Keratinocyte (primary cell): ENCODE results near the gene GSN. TPM values are rescaled to one million over a fixed set of nuclear protein-coding genes. Genes with fewer than 3 reads are reported as not detected.

Source experiments
- DNase-seq: peaks from one replicate; pipeline ENCODE4 v3.0.0-alpha.2; 2011; ENCODE audit warnings: low read depth, missing footprints, low spot score
- FAIRE-seq: peaks from 2 replicates; lab custom pipeline; 2011; peaks lifted over from hg19 to GRCh38; lab: Jason Lieb, UNC
- H2AFZ ChIP-seq: 2 replicates; pipeline ENCODE4 v1.6.0; 2012; ENCODE audit warnings: low read length, control low read depth, inconsistent platforms; ENCODE audit not compliant: control insufficient read depth
- H3K27ac ChIP-seq: 2 replicates; pipeline ENCODE4 v1.5.1; 2011; ENCODE audit warnings: low read length; ENCODE audit not compliant: control insufficient read depth, insufficient read depth
- H3K27me3 ChIP-seq: 3 replicates; pipeline ENCODE4 v1.6.0; 2011; ENCODE audit warnings: low read length; ENCODE audit not compliant: control insufficient read depth, insufficient read depth; ENCODE audit errors: extremely low read depth
- H3K36me3 ChIP-seq, 2 experiments: 2 replicates in 1 of 2; 3 replicates in 1 of 2; pipeline ENCODE4 v1.5.1; 2011; ENCODE audit warnings: low read length in 2 of 2, mild to moderate bottlenecking in 1 of 2; ENCODE audit not compliant: control insufficient read depth in 2 of 2, insufficient read depth in 2 of 2; ENCODE audit errors: extremely low read depth in 1 of 2
- H3K4me1 ChIP-seq: 3 replicates; pipeline ENCODE4 v1.5.1; 2011; ENCODE audit warnings: low read length; ENCODE audit not compliant: control insufficient read depth, insufficient read depth; ENCODE audit errors: extremely low read depth
- H3K4me2 ChIP-seq: 3 replicates; pipeline ENCODE4 v1.6.0; 2011; ENCODE audit warnings: low read depth, low read length; ENCODE audit not compliant: control insufficient read depth, insufficient read depth; ENCODE audit errors: extremely low read depth
- H3K4me3 ChIP-seq, 3 experiments: fragments of 200-600 bp in 1 of 3; sonication (generic) in 1 of 3; 2 replicates in 2 of 3; 3 replicates in 1 of 3; pipeline ENCODE4 v1.5.1; 2011 to 2016; ENCODE audit warnings: low read length in 3 of 3, mild to moderate bottlenecking in 3 of 3, control low read depth in 2 of 3, inconsistent platforms in 1 of 3, low read depth in 1 of 3, mixed read lengths in 1 of 3, mixed run types in 1 of 3, moderate library complexity in 1 of 3; ENCODE audit not compliant: control insufficient read depth in 2 of 3, insufficient read depth in 2 of 3; ENCODE audit errors: extremely low read depth in 1 of 3
- H3K79me2 ChIP-seq: 2 replicates; pipeline ENCODE4 v1.6.0; 2012; ENCODE audit warnings: low read length; ENCODE audit not compliant: control insufficient read depth, insufficient read depth
- H3K9ac ChIP-seq: 3 replicates; pipeline ENCODE4 v1.6.0; 2011; ENCODE audit warnings: low read length; ENCODE audit not compliant: control insufficient read depth, insufficient read depth; ENCODE audit errors: extremely low read depth
- H3K9me1 ChIP-seq: 3 replicates; pipeline ENCODE4 v1.6.0; 2011; ENCODE audit warnings: low read length; ENCODE audit not compliant: control insufficient read depth, insufficient read depth; ENCODE audit errors: extremely low read depth
- H3K9me3 ChIP-seq: 2 replicates; pipeline ENCODE4 v1.5.1; 2012; ENCODE audit warnings: low read depth, low read length; ENCODE audit not compliant: control insufficient read depth
- H4K20me1 ChIP-seq: 3 replicates; pipeline ENCODE4 v1.6.0; 2011; ENCODE audit warnings: low read length; ENCODE audit not compliant: control insufficient read depth, insufficient read depth; ENCODE audit errors: extremely low read depth
- EZH2 ChIP-seq: IDR thresholded peaks from one replicate; pipeline ENCODE4 v1.6.1; 2012; ENCODE audit warnings: inconsistent platforms, mild to moderate bottlenecking, low read length, moderate library complexity
- dilution Hi-C: fragments of 300-500 bp; cut with MboI; formaldehyde crosslinking; loops from one replicate; pipeline ENCODE4 v1.7.0; 2020; ENCODE audit warnings: low sequenced_read_pairs; ENCODE audit not compliant: extremely low pct_ligation_motif_present
- polyA plus RNA-seq, 5 experiments: library from polyadenylated mRNA; depleted of rRNA in 3 of 5; stranded (reverse) in 3 of 5; stranded (forward) in 1 of 5; unstranded in 1 of 5; fragments of >200 nt; gene quantifications; 1 replicate in 1 of 5; 2 replicates in 3 of 5; 3 replicates in 1 of 5; pipeline versions ENCODE4 v1.2.1 to v1.2.3, GENCODE V29; 2011 to 2012; ENCODE audit warnings: missing spikeins in 2 of 5, low read depth in 1 of 5, low replicate concordance in 1 of 5
- TF ChIP-seq, protein P1 (sequence below), 3 experiments: IDR thresholded peaks in 1 of 3; conservative IDR thresholded peaks in 1 of 3; optimal IDR thresholded peaks in 1 of 3; 2 replicates in 2 of 3; 3 replicates in 1 of 3; pipeline versions ENCODE3 to v1.5.1; 2011; ENCODE audit warnings: low read length in 3 of 3, mild to moderate bottlenecking in 3 of 3, moderate library complexity in 2 of 3, control low read depth in 1 of 3, inconsistent platforms in 1 of 3; ENCODE audit not compliant: insufficient read depth in 2 of 3; ENCODE audit errors: extremely low read depth in 1 of 3

GSN gene
- polyA plus RNA-seq, 1 donor (not counting 4 experiments of a cell fraction or from before 2014, with no cell fraction given) = 166 TPM

DNA sequence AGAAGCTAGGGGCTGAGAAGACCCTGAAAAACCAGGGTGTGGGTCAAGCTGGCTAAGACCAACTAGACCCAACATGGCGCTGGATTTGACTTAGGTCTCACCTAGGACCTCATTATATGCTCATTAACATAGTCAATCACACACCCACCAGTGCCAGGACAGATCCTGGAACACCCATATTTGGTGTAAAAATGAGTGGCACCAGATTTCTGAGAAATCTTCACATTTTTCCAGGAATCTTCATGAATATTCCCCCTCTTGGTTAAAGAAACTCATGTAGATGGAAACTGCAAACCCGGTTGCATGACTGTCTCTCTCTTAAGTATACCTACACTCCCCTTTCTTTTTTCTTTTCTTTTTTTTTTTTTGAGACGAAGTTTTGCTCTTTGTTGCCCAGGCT, 48.4 kb upstream of the GSN start:
- no peak overlapping the region for H3K27ac ChIP-seq
- no peaks in the 10 kb centered on the region for H3K9me1 ChIP-seq
- no peak for TF ChIP-seq EZH2
- TF ChIP-seq, protein P1, sequence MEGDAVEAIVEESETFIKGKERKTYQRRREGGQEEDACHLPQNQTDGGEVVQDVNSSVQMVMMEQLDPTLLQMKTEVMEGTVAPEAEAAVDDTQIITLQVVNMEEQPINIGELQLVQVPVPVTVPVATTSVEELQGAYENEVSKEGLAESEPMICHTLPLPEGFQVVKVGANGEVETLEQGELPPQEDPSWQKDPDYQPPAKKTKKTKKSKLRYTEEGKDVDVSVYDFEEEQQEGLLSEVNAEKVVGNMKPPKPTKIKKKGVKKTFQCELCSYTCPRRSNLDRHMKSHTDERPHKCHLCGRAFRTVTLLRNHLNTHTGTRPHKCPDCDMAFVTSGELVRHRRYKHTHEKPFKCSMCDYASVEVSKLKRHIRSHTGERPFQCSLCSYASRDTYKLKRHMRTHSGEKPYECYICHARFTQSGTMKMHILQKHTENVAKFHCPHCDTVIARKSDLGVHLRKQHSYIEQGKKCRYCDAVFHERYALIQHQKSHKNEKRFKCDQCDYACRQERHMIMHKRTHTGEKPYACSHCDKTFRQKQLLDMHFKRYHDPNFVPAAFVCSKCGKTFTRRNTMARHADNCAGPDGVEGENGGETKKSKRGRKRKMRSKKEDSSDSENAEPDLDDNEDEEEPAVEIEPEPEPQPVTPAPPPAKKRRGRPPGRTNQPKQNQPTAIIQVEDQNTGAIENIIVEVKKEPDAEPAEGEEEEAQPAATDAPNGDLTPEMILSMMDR (optimal IDR thresholded peaks at IDR 0.05 in 1 of 3, IDR thresholded peaks at IDR 0.05 in 1 of 3, conservative IDR thresholded peaks at IDR 0.05 in 1 of 3; ENCODE audit: extremely low read depth in 1 of 3, insufficient read depth in 2 of 3, low read length in 3 of 3) = no peak
- H3K4me2 ChIP-seq = no peak overlapping the region
- dilution Hi-C loops = no loop called here
- no peak for DNase-seq
- H3K9ac ChIP-seq = no peak overlapping the region
- no peaks in the 10 kb centered on the region for H3K27me3 ChIP-seq
- no peaks in the 10 kb centered on the region for H3K79me2 ChIP-seq
- H4K20me1 ChIP-seq = no peaks in the 10 kb centered on the region
- H3K9me3 ChIP-seq = no peaks in the 10 kb centered on the region
- H2AFZ ChIP-seq = no peak overlapping the region
- peaks cover 3% of the 10 kb centered on the region for H3K4me1 ChIP-seq
- H3K4me3 ChIP-seq = no peak overlapping the region
- no peak for FAIRE-seq
- H3K36me3 ChIP-seq = no peaks in the 10 kb centered on the region

DNA sequence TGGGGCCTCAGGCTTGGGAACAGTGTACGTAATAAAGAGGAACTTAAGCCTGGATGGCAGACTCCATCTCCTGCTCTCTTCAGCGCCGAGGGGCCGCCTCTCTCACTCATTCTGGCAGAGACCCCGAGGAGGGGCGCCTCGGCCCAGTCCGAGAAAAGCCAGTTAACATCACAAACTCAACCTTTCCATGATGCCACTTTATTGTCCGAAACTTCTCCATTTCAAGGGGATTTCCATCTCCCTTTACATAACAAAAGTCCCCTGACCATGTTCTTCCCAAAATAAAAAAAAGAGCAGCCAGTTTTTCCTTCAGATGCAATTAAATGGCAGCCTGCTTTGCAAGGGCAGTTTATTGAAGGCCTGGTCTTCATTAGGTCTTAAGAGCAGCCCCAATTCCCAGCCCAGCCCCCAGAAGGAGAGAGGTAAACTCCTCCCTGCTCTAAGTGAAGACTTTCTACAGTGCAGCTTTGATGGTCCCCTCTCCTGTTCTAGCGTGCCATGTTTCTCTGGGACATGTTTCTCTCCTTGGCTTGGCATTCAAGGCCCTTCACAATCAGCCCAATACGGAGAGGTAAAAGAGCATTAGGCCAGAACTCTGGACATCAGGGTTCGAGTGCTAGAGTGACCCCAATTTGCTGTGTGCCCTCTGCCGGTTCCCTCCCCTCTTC, 46.8 kb upstream of the GSN start:
- no peak overlapping the region for H2AFZ ChIP-seq
- no peaks in the 10 kb centered on the region for H3K79me2 ChIP-seq
- no peaks in the 10 kb centered on the region for H3K9me1 ChIP-seq
- dilution Hi-C loops = no loop called here
- H3K27ac ChIP-seq = no peak overlapping the region
- TF ChIP-seq EZH2 = no peak
- TF ChIP-seq, protein P1 (optimal IDR thresholded peaks at IDR 0.05 in 1 of 3, IDR thresholded peaks at IDR 0.05 in 1 of 3, conservative IDR thresholded peaks at IDR 0.05 in 1 of 3; ENCODE audit: extremely low read depth in 1 of 3, insufficient read depth in 2 of 3, low read length in 3 of 3) = no peak
- no peak overlapping the region for H3K9ac ChIP-seq
- no peaks in the 10 kb centered on the region for H3K36me3 ChIP-seq
- no peak overlapping the region for H3K4me3 ChIP-seq
- H3K9me3 ChIP-seq = no peaks in the 10 kb centered on the region
- H3K4me1 ChIP-seq = peaks cover 5% of the 10 kb centered on the region
- FAIRE-seq = no peak
- DNase-seq = no peak
- no peaks in the 10 kb centered on the region for H3K27me3 ChIP-seq
- H4K20me1 ChIP-seq = no peaks in the 10 kb centered on the region
- no peak overlapping the region for H3K4me2 ChIP-seq
